DND-41 (cell line): ENCODE data around the gene CGRRF1.

ENCODE experiments used
- ATAC-seq: fragments of 200-7000 bp; cut with Tn5 transposase; 3 replicates; pipeline ENCODE4 v1.9.1; 2021; ENCODE audit warnings: low read depth; ENCODE audit not compliant: insufficient read depth
- DNase-seq: peaks from one replicate; pipeline ENCODE4 v3.0.0-alpha.2; 2020
- H2AFZ ChIP-seq: 2 replicates; pipeline ENCODE4 v1.6.0; 2012; ENCODE audit warnings: low read depth, low read length
- H3K27ac ChIP-seq: 2 replicates; pipeline ENCODE4 v1.5.1; 2012; ENCODE audit warnings: low read length, inconsistent platforms
- H3K27me3 ChIP-seq: fragments of 200-600 bp; sonication (generic); 2 replicates; pipeline ENCODE4 v1.6.0; 2012; ENCODE audit warnings: low read length, mild to moderate bottlenecking, inconsistent platforms; ENCODE audit not compliant: insufficient read depth, poor library complexity
- H3K36me3 ChIP-seq: 2 replicates; pipeline ENCODE4 v1.5.1; 2012; ENCODE audit warnings: low read length, inconsistent platforms; ENCODE audit not compliant: insufficient read depth
- H3K4me1 ChIP-seq: 2 replicates; pipeline ENCODE4 v1.5.1; 2012; ENCODE audit warnings: mild to moderate bottlenecking, low read length; ENCODE audit not compliant: insufficient read depth
- H3K4me2 ChIP-seq: 2 replicates; pipeline ENCODE4 v1.6.0; 2012; ENCODE audit warnings: mild to moderate bottlenecking, moderate library complexity, low read length, inconsistent platforms; ENCODE audit not compliant: insufficient read depth
- H3K4me3 ChIP-seq, 2 experiments: fragments of 200-600 bp in 1 of 2; shearing (Covaris generic) in 1 of 2; 2 replicates each; pipeline ENCODE4 v1.5.1; 2012 to 2016; ENCODE audit warnings: inconsistent platforms in 2 of 2, low read length in 2 of 2, mild to moderate bottlenecking in 2 of 2, low read depth in 1 of 2, moderate library complexity in 1 of 2
- H3K79me2 ChIP-seq: 2 replicates; pipeline ENCODE4 v1.6.0; 2012; ENCODE audit warnings: low read length, inconsistent platforms; ENCODE audit not compliant: insufficient read depth
- H3K9ac ChIP-seq: 2 replicates; pipeline ENCODE4 v1.6.0; 2012; ENCODE audit warnings: low read depth, mild to moderate bottlenecking, inconsistent platforms, low read length, moderate library complexity
- H3K9me3 ChIP-seq: 2 replicates; pipeline ENCODE4 v1.5.1; 2012; ENCODE audit warnings: low read length, moderate library complexity, mild to moderate bottlenecking, inconsistent platforms; ENCODE audit not compliant: insufficient read depth, severe bottlenecking
- H4K20me1 ChIP-seq: 2 replicates; pipeline ENCODE4 v1.6.0; 2012; ENCODE audit warnings: low read length; ENCODE audit not compliant: insufficient read depth
- EZH2 ChIP-seq: IDR thresholded peaks from 3 replicates; pipeline ENCODE4 v1.6.1; 2012; ENCODE audit warnings: borderline replicate concordance, low read depth, mild to moderate bottlenecking, moderate library complexity, low read length, inconsistent platforms; ENCODE audit not compliant: severe bottlenecking
- TF ChIP-seq, protein P1 (sequence below): IDR thresholded peaks from 2 replicates; pipeline ENCODE4 v1.5.1; 2012; ENCODE audit warnings: borderline replicate concordance, low read length, moderate library complexity, mild to moderate bottlenecking; ENCODE audit not compliant: poor library complexity, severe bottlenecking; ENCODE audit errors: extremely low read depth

Gene CGRRF1

GRCh38 chr14:54550514-54550913, 40.8 kb downstream of the CGRRF1 start:
- H3K9ac ChIP-seq, result no peak overlapping the region
- no peak overlapping the region for H3K27ac ChIP-seq
- no peaks in the 10 kb centered on the region for H3K36me3 ChIP-seq
- no peaks in the 10 kb centered on the region for H3K79me2 ChIP-seq
- H3K9me3 ChIP-seq, result no peaks in the 10 kb centered on the region
- H3K4me3 ChIP-seq, result no peak overlapping the region
- H2AFZ ChIP-seq, result peak overlapping the region; percentile 39; the same call in 1 of the 2 replicates
- no peaks in the 10 kb centered on the region for H4K20me1 ChIP-seq
- TF ChIP-seq, protein P1, sequence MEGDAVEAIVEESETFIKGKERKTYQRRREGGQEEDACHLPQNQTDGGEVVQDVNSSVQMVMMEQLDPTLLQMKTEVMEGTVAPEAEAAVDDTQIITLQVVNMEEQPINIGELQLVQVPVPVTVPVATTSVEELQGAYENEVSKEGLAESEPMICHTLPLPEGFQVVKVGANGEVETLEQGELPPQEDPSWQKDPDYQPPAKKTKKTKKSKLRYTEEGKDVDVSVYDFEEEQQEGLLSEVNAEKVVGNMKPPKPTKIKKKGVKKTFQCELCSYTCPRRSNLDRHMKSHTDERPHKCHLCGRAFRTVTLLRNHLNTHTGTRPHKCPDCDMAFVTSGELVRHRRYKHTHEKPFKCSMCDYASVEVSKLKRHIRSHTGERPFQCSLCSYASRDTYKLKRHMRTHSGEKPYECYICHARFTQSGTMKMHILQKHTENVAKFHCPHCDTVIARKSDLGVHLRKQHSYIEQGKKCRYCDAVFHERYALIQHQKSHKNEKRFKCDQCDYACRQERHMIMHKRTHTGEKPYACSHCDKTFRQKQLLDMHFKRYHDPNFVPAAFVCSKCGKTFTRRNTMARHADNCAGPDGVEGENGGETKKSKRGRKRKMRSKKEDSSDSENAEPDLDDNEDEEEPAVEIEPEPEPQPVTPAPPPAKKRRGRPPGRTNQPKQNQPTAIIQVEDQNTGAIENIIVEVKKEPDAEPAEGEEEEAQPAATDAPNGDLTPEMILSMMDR, result no peak
- no peak for TF ChIP-seq EZH2
- no peak overlapping the region for H3K4me2 ChIP-seq
- DNase-seq (no peak), ATAC-seq (0 out of 3 replicates have a peak, but pooled peaks have one; percentile 31)
- no peaks in the 10 kb centered on the region for H3K27me3 ChIP-seq
- H3K4me1 ChIP-seq, result no peaks in the 10 kb centered on the region

- DNase-seq, result no peak
- no peak for ATAC-seq
Measured at GRCh38 chr14:54554401-54554800, 44.7 kb downstream of the CGRRF1 start.

DNA sequence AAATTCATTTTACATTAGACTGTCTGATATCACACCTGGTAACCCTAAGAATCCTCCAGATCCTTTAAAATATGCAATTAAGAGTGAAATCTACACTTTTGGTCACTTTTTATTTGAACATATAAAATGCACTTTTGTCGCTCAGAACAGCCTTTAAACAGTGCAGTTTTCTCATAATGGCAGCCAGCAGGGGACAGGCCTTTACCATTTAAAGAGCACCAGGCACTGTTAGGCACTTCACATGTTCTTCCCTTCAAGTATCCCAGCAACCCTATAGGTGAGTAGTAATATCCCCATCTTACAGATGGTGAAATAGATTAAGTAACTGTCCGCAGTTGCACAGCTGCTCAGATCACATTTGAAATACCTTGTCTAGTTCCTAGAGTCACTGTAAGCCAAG, 45.9 kb downstream of the CGRRF1 start:
- no peaks in the 10 kb centered on the region for H3K4me1 ChIP-seq
- no peak overlapping the region for H3K27ac ChIP-seq
- DNase-seq, result no peak
- no peaks in the 10 kb centered on the region for H3K9me3 ChIP-seq
- ATAC-seq, result no peak
- no peaks in the 10 kb centered on the region for H3K79me2 ChIP-seq
- H3K4me2 ChIP-seq, result no peak overlapping the region
- no peak for TF ChIP-seq EZH2
- TF ChIP-seq, protein P1, result no peak
- H3K27me3 ChIP-seq, result peaks cover 4% of the 10 kb centered on the region
- no peak overlapping the region for H3K9ac ChIP-seq
- H4K20me1 ChIP-seq, result no peaks in the 10 kb centered on the region
- no peaks in the 10 kb centered on the region for H3K36me3 ChIP-seq
- no peak overlapping the region for H3K4me3 ChIP-seq
- H2AFZ ChIP-seq, result no peak overlapping the region

More at GRCh38 chr14:54554401-54554800, 44.7 kb downstream of the CGRRF1 start:
- H4K20me1 ChIP-seq, result no peaks in the 10 kb centered on the region
- H3K4me1 ChIP-seq, result no peaks in the 10 kb centered on the region
- TF ChIP-seq, protein P1, result no peak
- no peak for TF ChIP-seq EZH2
- H2AFZ ChIP-seq, result no peak overlapping the region
- H3K4me3 ChIP-seq, result no peak overlapping the region
- H3K27me3 ChIP-seq, result no peaks in the 10 kb centered on the region
- no peaks in the 10 kb centered on the region for H3K79me2 ChIP-seq
- no peaks in the 10 kb centered on the region for H3K9me3 ChIP-seq
- no peak overlapping the region for H3K4me2 ChIP-seq
- no peak overlapping the region for H3K9ac ChIP-seq
- no peaks in the 10 kb centered on the region for H3K36me3 ChIP-seq
- H3K27ac ChIP-seq, result no peak overlapping the region

GRCh38 chr14:54556535-54556934, 46.8 kb downstream of the CGRRF1 start:
- no peak for ATAC-seq
- H3K4me2 ChIP-seq, result no peak overlapping the region
- no peak overlapping the region for H3K4me3 ChIP-seq
- H3K4me1 ChIP-seq, result no peaks in the 10 kb centered on the region
- TF ChIP-seq, protein P1, result no peak
- no peak for TF ChIP-seq EZH2
- H3K36me3 ChIP-seq, result no peaks in the 10 kb centered on the region
- no peaks in the 10 kb centered on the region for H3K9me3 ChIP-seq
- H4K20me1 ChIP-seq, result no peaks in the 10 kb centered on the region
- no peak for DNase-seq
- H2AFZ ChIP-seq, result no peak overlapping the region
- no peak overlapping the region for H3K9ac ChIP-seq
- H3K79me2 ChIP-seq, result no peaks in the 10 kb centered on the region
- peaks cover 4% of the 10 kb centered on the region for H3K27me3 ChIP-seq
- H3K27ac ChIP-seq, result no peak overlapping the region
